HuH-7.5 (cell line): ENCODE results near the gene CHPF.

Experiments used
- DNase-seq: peaks from one replicate; pipeline ENCODE4 v3.0.0; 2011; ENCODE audit warnings: low spot score

The CHPF gene

DNA sequence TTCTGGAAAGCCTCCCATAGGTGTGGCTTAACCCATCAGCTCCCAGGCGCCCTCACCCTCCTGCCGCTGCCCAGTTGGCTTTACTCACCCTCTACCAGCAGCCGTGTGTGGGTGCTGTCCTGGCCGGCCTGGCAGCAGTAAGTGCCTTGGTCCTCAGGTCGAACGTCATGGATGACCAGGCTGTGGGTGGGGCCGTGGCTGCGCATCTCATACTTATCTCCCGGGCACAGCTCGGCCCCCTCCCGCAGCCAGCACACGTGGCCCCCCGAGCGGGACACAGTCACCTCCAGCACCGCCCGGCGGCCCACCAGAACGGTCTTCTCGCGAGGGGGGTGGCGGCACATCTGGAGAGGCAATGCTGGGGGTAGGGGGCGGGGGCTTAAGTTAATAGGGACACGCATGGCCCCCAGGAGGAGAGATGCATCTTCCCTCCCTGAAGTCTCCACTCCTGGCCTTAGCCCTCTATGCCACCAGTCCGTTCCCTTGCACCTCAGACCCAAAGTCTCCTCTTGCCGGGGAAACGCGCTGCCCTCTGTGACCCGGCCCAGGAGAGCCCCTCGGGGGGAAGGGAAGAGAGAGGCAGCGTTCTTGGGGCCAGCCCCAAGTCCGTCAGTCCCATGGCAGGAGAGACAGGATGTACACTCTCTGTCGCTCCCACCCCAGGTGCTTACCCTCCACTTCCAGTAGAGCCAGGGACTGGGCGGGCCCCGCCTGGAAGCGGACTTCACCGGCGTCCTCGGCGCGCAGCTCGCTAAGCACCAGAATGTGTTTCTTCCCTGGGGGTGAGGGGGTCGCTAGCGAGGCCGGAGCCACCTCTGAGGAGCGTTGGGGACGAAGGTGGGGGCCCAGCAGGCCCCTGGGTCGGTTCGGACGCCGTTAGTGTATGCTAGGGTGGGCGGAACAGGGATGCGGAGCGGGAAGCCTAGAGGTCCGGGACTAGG lies 8.1 kb upstream of the CHPF start:
- DNase-seq: peak; percentile 64

DNA sequence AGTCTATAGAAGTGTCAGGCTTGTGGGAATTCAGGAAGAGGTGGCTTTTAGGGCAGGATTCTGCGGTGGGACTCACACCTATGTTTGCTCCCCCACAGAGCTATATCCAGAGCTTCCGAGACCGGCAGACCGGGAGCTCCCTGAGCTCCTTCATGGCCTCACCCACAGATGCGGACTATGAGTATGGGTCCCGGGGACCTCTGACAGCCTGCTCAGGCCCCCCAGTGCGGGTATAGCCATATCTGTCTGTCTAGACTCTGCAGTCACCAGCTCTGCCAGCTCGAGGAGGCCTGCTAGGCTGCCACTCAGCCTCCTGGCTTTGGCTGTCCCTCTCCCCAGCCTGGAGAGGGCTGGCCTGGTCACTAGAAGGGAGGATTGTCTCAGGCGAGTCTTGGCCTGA lies 6.0 kb upstream of the CHPF start:
- no peak for DNase-seq

DNA sequence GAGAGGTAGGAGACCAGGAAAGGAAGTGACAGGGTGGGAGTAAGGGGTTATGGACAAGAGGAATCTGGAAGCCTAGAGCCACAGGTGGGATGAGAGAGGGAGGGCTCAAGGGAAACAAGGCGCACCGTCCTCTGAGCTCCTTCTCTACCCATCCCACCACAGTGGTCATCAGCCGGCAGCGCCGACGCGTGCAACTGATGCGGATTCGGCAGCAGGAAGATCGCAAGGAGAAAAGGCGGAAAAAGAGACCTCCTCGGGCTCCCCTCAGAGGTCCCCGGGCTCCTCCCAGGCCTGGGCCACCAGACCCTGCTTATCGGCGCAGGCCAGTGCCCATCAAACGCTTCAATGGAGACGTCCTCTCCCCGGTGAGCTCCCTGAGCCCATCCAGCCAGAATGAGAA lies 5.4 kb upstream of the CHPF start:
- no peak for DNase-seq

GRCh38 chr2:219547621-219548020 lies 4.0 kb upstream of the CHPF start:
- no peak for DNase-seq

DNA sequence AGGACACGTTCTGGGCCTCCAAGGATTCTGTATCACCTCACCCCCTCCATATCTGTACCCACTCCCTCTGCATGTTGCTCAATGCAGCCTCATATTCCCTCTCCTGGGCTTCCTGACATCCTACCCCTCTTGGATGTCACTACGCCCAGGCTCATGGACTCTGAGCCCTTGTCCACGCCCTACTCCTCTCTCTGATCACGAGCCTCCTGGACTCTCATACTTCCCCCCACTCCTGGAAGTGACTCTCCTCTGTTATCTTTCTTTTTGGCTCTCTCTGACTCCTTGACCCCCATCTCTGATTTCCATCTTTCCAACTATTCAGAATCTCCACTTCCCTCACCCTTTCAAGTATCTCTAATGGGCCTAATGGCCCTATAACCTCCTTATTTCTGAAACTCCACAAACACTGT lies 2.3 kb upstream of the CHPF start:
- DNase-seq: no peak

- DNase-seq: no peak
Observed at GRCh38 chr2:219545295-219545942, 1.8 kb upstream of the CHPF start.

- no peak for DNase-seq
Observed at GRCh38 chr2:219544567-219544966, 958 bp upstream of the CHPF start.

- peak; percentile 66 for DNase-seq
Observed at GRCh38 chr2:219542931-219543595, 546 bp downstream of the CHPF start.

DNA sequence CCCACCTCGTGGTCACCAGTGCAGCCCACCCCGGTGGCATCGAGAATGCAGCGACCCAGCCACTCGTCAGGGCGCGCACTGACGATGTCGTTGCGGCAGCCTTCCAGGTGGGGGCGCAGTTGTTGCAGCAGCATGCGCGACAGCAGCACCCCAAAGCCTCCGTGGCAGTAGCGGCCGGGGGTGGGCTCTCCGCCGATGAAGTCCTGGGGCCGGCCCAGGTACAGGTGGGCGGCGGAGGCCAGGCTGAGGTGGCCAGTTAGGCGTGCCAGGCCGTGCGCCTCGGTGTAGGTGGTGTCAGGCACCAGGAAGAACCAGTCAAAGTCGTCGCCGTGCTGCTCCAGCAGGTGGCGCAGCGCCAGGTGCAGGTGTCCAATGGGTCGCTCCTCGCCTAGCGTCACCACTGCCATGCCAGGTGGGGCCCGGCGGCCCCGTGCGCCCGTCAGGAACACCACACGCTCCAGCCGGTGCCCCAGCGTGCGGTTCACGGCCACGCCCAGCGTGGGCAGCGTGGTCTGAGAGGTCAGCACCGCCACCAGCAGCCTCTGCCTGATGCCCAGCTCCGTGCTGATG lies 1.9 kb downstream of the CHPF start:
- peak; percentile 94 for DNase-seq

DNA sequence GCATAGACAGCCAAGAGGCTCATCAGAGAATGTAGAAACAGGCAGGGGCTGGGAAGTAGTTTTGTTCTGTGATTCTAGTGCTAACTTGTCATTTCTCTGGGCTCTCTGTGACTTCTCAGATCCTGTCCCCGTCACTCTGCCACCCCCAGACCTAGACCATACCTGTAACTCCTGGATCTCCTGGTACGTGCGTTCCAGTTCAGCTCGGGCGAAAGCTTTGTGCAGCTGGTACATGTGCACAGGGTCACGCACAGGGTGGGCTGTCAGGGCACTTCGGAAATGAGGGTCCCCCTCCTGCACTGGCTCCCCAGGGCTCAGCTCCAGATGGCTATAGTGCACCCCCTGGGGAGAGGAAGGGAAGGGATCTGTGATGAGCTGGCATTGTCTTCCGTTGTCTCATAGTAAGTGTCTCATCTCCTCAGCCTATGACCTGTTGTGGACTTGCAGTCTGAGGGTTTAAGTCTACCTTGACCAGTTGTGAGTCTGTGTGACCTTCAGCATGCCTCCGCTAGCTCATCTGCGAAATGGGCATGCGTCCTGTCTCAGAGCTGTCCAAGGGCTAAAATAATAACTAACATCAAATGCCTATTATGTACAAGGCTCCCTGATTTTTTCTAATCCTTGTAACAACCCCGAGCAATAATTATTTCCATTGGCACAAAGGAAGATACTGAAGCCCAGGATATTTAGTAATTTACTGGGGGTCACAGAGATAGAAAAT lies 2.7 kb downstream of the CHPF start:
- no peak for DNase-seq

- no peak for DNase-seq
Observed at GRCh38 chr2:219539926-219540678, 3.5 kb downstream of the CHPF start.

- no peak for DNase-seq
Observed at GRCh38 chr2:219538956-219539788, 4.4 kb downstream of the CHPF start.

GRCh38 chr2:219538504-219538951 lies 5.1 kb downstream of the CHPF start:
- no peak for DNase-seq

DNA sequence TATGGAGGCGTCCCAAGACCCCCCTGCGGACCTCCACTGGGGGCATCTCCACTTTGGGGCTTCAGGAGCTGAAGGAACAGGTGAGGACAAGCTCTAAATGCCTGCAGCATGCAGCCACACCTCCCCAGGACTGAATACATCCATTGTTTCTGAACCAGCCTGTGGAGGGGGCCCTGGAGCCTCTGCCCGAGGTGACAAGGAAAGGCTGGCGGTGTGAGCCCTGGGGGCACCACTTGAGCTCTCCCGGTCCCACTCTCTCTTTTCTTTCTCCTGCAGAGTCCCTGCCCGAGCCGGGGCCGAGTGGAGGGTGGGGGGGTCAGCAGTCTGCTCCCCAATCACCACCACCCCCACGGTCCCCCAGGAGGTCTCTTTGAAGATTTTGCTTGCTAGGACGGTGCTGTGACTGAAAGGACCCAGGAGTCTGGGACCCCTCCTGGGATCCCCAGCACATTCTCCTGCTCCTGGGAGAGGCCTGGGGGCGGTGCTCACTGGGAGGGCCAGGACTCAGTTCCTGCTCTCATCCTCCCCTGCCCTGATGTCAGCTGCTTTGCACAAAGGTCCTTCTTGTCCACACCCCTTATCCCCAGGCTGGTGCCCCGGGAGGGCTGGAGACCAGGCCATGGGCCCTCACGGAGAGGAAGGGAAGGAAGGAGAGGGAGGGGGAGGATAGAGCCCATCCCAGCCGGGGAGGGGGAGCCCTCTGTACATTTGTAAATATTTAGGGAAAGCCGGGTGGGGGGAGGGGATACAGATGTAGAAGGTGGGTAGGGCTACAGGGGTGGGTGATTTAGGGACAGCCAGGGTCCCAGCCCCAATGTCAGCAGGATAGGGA lies 5.7 kb downstream of the CHPF start:
- no peak for DNase-seq

- no peak for DNase-seq
Observed at GRCh38 chr2:219536967-219537366, 6.6 kb downstream of the CHPF start.

- DNase-seq: no peak
Observed at GRCh38 chr2:219536425-219536824, 7.2 kb downstream of the CHPF start.

- DNase-seq: no peak
Observed at GRCh38 chr2:219533930-219534661, 9.5 kb downstream of the CHPF start.

GRCh38 chr2:219532378-219532649 lies 11.3 kb downstream of the CHPF start:
- no peak for DNase-seq
